Activated CD4-positive, alpha-beta T cell treated with anti-CD3 and anti-CD28 coated beads, Interleukin-2, amount 50 U/mL, for 1 hour (primary cell): ENCODE data around the gene KATNAL1.

Experiments
- DNase-seq: peaks from one replicate; pipeline ENCODE4 v3.0.0-alpha.2; 2020

KATNAL1 gene

DNA sequence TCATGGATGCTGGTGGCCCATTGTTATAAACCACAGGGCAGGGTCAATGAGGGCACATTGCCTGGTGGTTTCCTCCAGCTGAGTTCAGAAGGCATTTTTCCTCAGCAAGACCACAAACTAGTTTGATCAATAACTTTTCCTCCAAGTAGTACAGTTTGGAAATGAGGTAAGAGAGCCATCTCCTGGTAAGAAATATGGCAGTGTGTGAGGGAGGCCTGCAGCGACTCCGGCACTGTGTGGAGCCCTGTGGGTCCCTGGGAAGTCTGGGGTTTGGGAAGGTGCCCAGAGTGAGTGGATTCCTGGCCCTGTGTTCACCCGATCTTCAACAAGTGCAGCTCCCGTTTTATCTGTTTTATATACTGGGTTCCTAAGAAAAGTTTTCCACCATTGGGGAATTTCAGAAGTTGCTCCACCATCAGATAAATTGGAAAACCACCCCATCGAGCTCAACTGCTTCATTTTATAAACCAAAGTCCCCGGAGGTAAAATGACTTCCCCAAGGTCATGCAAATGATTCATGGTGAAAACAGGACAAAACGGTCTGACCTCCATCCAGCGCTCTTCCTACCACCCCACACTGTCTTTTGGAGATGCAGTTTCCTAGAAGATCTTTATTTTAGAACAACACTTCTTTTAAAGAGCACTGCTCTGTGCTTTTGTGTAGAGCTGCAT lies 148.4 kb downstream of the KATNAL1 start:
- no peak for DNase-seq

GRCh38 chr13:30157616-30157993 lies 149.7 kb downstream of the KATNAL1 start:
- no peak for DNase-seq

- no peak for DNase-seq
Observed at GRCh38 chr13:30156826-30157615, 150.3 kb downstream of the KATNAL1 start.

DNA sequence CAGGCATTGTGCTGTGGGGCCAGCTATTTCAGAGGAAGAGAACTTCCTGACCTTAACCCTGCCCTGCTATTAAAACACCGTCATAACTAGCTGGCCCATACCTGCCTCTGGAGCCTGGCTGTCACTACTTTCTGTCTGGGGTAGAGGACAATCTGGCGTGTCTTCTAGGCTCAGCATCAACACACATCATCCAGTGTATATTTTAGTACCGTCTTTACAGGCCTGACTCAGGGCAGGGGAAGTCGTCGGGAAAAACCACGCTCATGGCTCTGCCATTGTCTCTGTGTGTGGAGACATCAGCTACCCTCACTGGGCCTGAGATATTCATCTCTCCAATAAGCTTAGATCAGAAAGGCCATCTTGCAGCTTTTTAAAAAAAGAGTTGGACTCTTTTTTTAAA lies 151.1 kb downstream of the KATNAL1 start:
- DNase-seq: no peak

- DNase-seq: no peak
Observed at GRCh38 chr13:30154931-30155330, 152.4 kb downstream of the KATNAL1 start.

- DNase-seq: no peak
Observed at GRCh38 chr13:30154531-30154930, 152.8 kb downstream of the KATNAL1 start.

- DNase-seq: no peak
Observed at GRCh38 chr13:30153545-30154426, 153.6 kb downstream of the KATNAL1 start.
